Measurements from ENCODE around the gene FAM227B.
"Not testable (repeated sequence)": the region's sequence is repeated elsewhere in the genome, so short reads cannot be mapped to it uniquely, and the experiment has no call there.

Gene FAM227B

GRCh38 chr15:49406352-49407118 lies 214.1 kb downstream of the FAM227B start:
- Histone ChIP-seq H3K79me2 (ENCODE audit: insufficient read depth, low read depth) (no peaks in the 10 kb centered on the region), H3K27me3 (ENCODE audit: insufficient read depth, low read depth) (no peaks in the 10 kb centered on the region), H3K9ac (no peak overlapping the region), H2AFZ (ENCODE audit: low read depth) (no peak overlapping the region), H3K4me1 (ENCODE audit: low read depth, poor library complexity, severe bottlenecking) (no peaks in the 10 kb centered on the region), H3K4me2 (no peak overlapping the region), H3K27ac (no peak overlapping the region), H3K36me3 (ENCODE audit: insufficient read depth) (no peaks in the 10 kb centered on the region), H4K20me1 (ENCODE audit: insufficient read depth) (no peaks in the 10 kb centered on the region), H3K4me3 (IDR thresholded peaks at IDR 0.05; ENCODE audit: insufficient read depth, low read depth, low read length) (no peak overlapping the region)
- TF ChIP-seq CTCF (conservative IDR thresholded peaks at IDR 0.05; ENCODE audit: low read depth, low read length) = no peak

GRCh38 chr15:49402515-49403296 lies 217.9 kb downstream of the FAM227B start:
- H4K20me1 ChIP-seq (ENCODE audit: insufficient read depth); H3K4me3 ChIP-seq (IDR thresholded peaks at IDR 0.05; ENCODE audit: insufficient read depth, low read depth, low read length): not testable (repeated sequence)

GRCh38 chr15:49387471-49387870 lies 233.1 kb downstream of the FAM227B start:
- H3K4me3 ChIP-seq (IDR thresholded peaks at IDR 0.05; ENCODE audit: insufficient read depth, low read depth, low read length) = no peak overlapping the region
- H3K79me2 ChIP-seq (ENCODE audit: insufficient read depth, low read depth) = no peaks in the 10 kb centered on the region
- H3K9ac ChIP-seq = no peak overlapping the region
- no peaks in the 10 kb centered on the region for H4K20me1 ChIP-seq (ENCODE audit: insufficient read depth)
- no peak overlapping the region for H3K4me2 ChIP-seq
- H3K27ac ChIP-seq = no peak overlapping the region
- H2AFZ ChIP-seq (ENCODE audit: low read depth) = no peak overlapping the region
- H3K27me3 ChIP-seq (ENCODE audit: insufficient read depth, low read depth) = no peaks in the 10 kb centered on the region
- no peaks in the 10 kb centered on the region for H3K36me3 ChIP-seq (ENCODE audit: insufficient read depth)
- no peak for TF ChIP-seq CTCF (conservative IDR thresholded peaks at IDR 0.05; ENCODE audit: low read depth, low read length)
- no peaks in the 10 kb centered on the region for H3K4me1 ChIP-seq (ENCODE audit: low read depth, poor library complexity, severe bottlenecking)

More at GRCh38 chr15:49402515-49403296, 217.9 kb downstream of the FAM227B start:
- H3K36me3 ChIP-seq (ENCODE audit: insufficient read depth); H2AFZ ChIP-seq (ENCODE audit: low read depth); H3K79me2 ChIP-seq (ENCODE audit: insufficient read depth, low read depth); H3K27me3 ChIP-seq (ENCODE audit: insufficient read depth, low read depth); H3K4me2 ChIP-seq; H3K9ac ChIP-seq; H3K27ac ChIP-seq; H3K4me1 ChIP-seq (ENCODE audit: low read depth, poor library complexity, severe bottlenecking): not testable (repeated sequence)

- Histone ChIP-seq H3K79me2 (ENCODE audit: insufficient read depth, low read depth) (no peaks in the 10 kb centered on the region), H3K4me3 (IDR thresholded peaks at IDR 0.05; ENCODE audit: insufficient read depth, low read depth, low read length) (no peak overlapping the region), H3K27ac (no peak overlapping the region), H3K4me2 (no peak overlapping the region), H2AFZ (ENCODE audit: low read depth) (no peak overlapping the region), H3K4me1 (ENCODE audit: low read depth, poor library complexity, severe bottlenecking) (no peaks in the 10 kb centered on the region), H4K20me1 (ENCODE audit: insufficient read depth) (no peaks in the 10 kb centered on the region), H3K9ac (no peak overlapping the region), H3K27me3 (ENCODE audit: insufficient read depth, low read depth) (no peaks in the 10 kb centered on the region), H3K36me3 (ENCODE audit: insufficient read depth) (no peaks in the 10 kb centered on the region)
- no peak for TF ChIP-seq CTCF (conservative IDR thresholded peaks at IDR 0.05; ENCODE audit: low read depth, low read length)
Measured at GRCh38 chr15:49383266-49383665, 237.4 kb downstream of the FAM227B start.

- Histone ChIP-seq H3K9ac (no peak overlapping the region), H3K27ac (no peak overlapping the region), H3K4me3 (IDR thresholded peaks at IDR 0.05; ENCODE audit: insufficient read depth, low read depth, low read length) (no peak overlapping the region), H3K36me3 (ENCODE audit: insufficient read depth) (no peaks in the 10 kb centered on the region), H3K4me1 (ENCODE audit: low read depth, poor library complexity, severe bottlenecking) (no peaks in the 10 kb centered on the region), H3K4me2 (no peak overlapping the region), H2AFZ (ENCODE audit: low read depth) (no peak overlapping the region), H3K27me3 (ENCODE audit: insufficient read depth, low read depth) (no peaks in the 10 kb centered on the region), H3K79me2 (ENCODE audit: insufficient read depth, low read depth) (no peaks in the 10 kb centered on the region), H4K20me1 (ENCODE audit: insufficient read depth) (no peaks in the 10 kb centered on the region)
- TF ChIP-seq CTCF (conservative IDR thresholded peaks at IDR 0.05; ENCODE audit: low read depth, low read length) = no peak
Measured at GRCh38 chr15:49382394-49382793, 238.2 kb downstream of the FAM227B start.

All from KMS-11 (cell line).